Measurements from ENCODE around the gene WHRN. TPM values are rescaled to one million over a fixed set of nuclear protein-coding genes. Genes with fewer than 3 reads are reported as not detected.

The WHRN gene
- total RNA-seq, 4 donors from 2014 or later, result 5.4 to 23.6 (median 8.5) TPM

DNA sequence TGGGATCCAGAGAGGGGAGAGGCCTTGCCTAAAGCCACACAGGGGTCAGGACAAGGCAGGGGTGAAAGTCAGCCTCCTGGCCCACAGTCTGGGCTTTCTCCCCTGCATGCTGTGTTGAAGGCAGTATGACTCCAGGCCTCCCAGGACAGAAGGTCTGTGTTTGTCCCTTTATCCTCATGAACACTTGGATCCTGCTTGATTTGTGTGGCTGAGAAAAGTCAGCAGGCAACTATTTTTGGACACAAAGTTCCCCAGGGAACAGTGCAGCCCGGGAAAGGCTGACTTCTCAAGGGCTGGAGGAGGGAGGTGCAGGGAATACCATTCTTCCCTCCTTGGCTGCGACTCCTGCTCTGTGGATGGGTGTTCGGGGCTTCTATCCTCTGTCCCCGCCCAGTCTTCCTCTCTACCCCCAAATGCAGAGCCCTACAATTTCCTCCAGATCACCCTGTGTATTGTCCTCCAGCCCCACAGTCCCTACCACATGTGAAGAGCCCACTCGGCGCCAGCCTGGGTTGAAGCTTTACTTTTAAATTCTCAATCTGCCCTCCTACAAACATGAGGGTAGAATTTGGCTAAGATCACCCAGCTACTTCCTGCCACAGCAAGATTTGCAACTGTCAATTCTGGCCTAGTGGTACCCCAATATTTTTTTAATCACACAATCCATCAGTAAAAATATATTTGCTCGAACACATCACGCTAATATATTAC, 121.6 kb downstream of the WHRN start:
- Histone ChIP-seq H3K4me3 (peak overlapping the region in 1 of 4 donors; percentile 24), H3K27ac (peak overlapping the region; percentile 86 to 91 (median 90)), H3K36me3 (peaks cover 0 to 17% (median 8%) of the 10 kb centered on the region in 4 donors), H3K4me1 (peaks cover 30 to 63% (median 53%) of the 10 kb centered on the region in 4 donors), H3K9me3 (no peaks in the 10 kb centered on the region), H3K27me3 (no peaks in the 10 kb centered on the region)
- no peak for DNase-seq
- WGBS, 2 donors (ENCODE audit: low coverage in 1 of 2), result 57 to 100% methylated on average over 2 to 8 of the region's 8 CpGs
- in situ Hi-C loops (cut with MboI; ENCODE audit: low pct_ligation_motif_present in 1 of 4, low pct_unique_long_range_greater_than_20kb in 1 of 4, low sequenced_read_pairs in 3 of 4), result no loop called here
- no peak for TF ChIP-seq POLR2A (IDR thresholded peaks at IDR 0.05)
- no peak for TF ChIP-seq POLR2AphosphoS5 (IDR thresholded peaks at IDR 0.05)
- TF ChIP-seq, protein P1, sequence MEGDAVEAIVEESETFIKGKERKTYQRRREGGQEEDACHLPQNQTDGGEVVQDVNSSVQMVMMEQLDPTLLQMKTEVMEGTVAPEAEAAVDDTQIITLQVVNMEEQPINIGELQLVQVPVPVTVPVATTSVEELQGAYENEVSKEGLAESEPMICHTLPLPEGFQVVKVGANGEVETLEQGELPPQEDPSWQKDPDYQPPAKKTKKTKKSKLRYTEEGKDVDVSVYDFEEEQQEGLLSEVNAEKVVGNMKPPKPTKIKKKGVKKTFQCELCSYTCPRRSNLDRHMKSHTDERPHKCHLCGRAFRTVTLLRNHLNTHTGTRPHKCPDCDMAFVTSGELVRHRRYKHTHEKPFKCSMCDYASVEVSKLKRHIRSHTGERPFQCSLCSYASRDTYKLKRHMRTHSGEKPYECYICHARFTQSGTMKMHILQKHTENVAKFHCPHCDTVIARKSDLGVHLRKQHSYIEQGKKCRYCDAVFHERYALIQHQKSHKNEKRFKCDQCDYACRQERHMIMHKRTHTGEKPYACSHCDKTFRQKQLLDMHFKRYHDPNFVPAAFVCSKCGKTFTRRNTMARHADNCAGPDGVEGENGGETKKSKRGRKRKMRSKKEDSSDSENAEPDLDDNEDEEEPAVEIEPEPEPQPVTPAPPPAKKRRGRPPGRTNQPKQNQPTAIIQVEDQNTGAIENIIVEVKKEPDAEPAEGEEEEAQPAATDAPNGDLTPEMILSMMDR (IDR thresholded peaks at IDR 0.05), result no peak
- no peak for TF ChIP-seq EP300 (IDR thresholded peaks at IDR 0.05; ENCODE audit: low read depth)
- intact Hi-C loops (cut with DNase I; ENCODE audit: low total_unique reads), result no loop called here

DNA sequence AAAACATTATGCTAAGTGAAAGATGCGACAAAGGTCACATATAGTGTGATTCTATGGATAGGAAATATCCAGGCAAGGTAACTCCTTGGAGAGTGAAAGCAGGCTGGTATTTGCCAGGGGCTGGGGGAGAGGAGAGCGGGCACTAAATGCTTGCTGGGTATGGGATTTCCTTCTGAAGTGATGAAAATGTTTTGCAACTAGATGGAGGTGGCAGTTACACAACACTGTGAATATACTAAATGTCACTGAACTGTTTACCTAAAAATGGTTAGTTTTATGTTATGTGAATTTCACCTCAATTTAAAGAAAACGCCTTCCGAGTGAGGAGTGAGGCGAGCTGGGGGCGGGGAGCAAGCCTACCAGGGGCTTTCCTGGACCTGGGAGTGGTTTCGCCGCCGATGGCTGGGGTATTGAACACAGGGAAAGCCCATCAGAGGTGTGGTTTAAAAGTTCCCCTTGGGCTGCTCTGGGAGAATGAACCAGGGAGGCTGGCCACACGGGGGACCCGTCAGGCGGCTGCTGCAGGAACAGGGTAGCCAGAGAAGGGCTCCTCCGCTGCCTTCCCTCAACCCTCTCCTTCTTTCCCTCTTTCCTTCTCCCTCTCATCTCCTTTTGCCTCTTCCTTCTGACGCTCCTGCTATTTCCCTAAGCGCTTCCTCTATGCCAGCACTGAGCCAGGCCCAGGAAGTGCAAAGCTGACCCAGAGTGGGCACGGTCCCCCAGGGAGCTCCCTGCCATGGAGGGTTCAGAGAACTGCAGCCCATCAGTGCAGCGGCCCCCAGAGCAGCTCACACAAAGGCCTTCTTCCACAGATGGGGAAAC, 122.4 kb downstream of the WHRN start:
- no peaks in the 10 kb centered on the region for H3K27me3 ChIP-seq
- in situ Hi-C loops (cut with MboI; ENCODE audit: low pct_ligation_motif_present in 1 of 4, low pct_unique_long_range_greater_than_20kb in 1 of 4, low sequenced_read_pairs in 3 of 4) (no loop called here), intact Hi-C loops (cut with DNase I; ENCODE audit: low total_unique reads) (no loop called here)
- WGBS, 2 donors (ENCODE audit: low coverage in 1 of 2), result 47 to 100% methylated on average over 1 to 17 of the region's 17 CpGs
- no peaks in the 10 kb centered on the region for H3K9me3 ChIP-seq
- H3K36me3 ChIP-seq, result peaks cover 0 to 17% (median 8%) of the 10 kb centered on the region in 4 donors
- peak overlapping the region in 1 of 4 donors; percentile 24 for H3K4me3 ChIP-seq
- no peak for TF ChIP-seq POLR2AphosphoS5 (IDR thresholded peaks at IDR 0.05)
- peak; percentile 48 for DNase-seq
- H3K4me1 ChIP-seq, result peaks cover 23 to 55% (median 46%) of the 10 kb centered on the region in 4 donors
- peak overlapping the region; percentile 86 to 91 (median 90) for H3K27ac ChIP-seq

DNA sequence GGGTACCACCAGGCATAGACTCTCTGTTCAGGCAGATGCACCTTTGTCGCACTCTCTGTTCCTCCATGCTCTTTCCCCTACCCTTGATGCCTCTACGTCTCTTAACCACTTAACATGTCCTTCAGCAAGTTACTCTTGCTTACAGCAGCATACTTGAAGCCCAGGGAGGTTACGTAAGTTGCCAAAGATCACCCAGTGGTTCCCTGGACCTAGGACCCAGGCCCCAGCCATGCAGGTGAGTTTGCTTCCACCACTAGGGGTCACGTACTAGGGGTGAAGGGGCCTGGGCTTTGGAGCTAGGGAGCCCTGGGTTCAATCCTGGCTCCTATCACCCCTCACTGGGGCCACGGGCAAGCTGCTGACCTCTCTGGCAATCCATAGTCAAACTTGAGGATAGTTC, 126.4 kb downstream of the WHRN start:
- no peak overlapping the region for H3K4me3 ChIP-seq
- no peaks in the 10 kb centered on the region for H3K27me3 ChIP-seq
- TF ChIP-seq EP300 (IDR thresholded peaks at IDR 0.05; ENCODE audit: low read depth), result no peak
- TF ChIP-seq, protein P1 (IDR thresholded peaks at IDR 0.05), result no peak
- no peak for TF ChIP-seq POLR2AphosphoS5 (IDR thresholded peaks at IDR 0.05)
- TF ChIP-seq POLR2A (IDR thresholded peaks at IDR 0.05), result no peak
- 89 to 100% methylated on average over 1 to 5 of the region's 5 CpGs for WGBS, 2 donors (ENCODE audit: low coverage in 1 of 2)
- in situ Hi-C loops (cut with MboI; ENCODE audit: low pct_ligation_motif_present in 1 of 4, low pct_unique_long_range_greater_than_20kb in 1 of 4, low sequenced_read_pairs in 3 of 4), result no loop called here
- no peak for DNase-seq
- H3K4me1 ChIP-seq, result peaks cover 7 to 18% (median 10%) of the 10 kb centered on the region in 4 donors
- H3K9me3 ChIP-seq, result no peaks in the 10 kb centered on the region
- intact Hi-C loops (cut with DNase I; ENCODE audit: low total_unique reads), result no loop called here
- peaks cover 0 to 28% (median 8%) of the 10 kb centered on the region in 4 donors for H3K36me3 ChIP-seq
- no peak overlapping the region for H3K27ac ChIP-seq

DNA sequence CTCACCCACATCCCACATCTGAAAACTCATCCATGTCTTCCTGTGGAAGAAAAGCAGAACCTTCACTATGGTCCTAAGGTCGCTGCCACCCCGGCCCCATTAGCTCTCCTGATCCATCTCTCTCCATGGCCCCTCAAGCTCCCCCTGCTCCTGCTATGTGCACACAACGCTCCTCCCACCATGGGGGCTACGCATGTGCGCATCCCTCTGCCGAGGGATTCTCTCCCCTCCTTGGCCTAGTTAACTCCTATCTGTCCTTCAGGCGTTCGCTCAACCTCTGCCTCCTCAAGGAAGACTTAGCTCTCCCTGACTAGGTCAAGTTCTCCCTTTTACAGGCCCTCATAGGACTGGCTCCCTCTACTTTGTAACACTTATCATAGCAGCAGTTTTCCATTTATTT, 127.3 kb downstream of the WHRN start:
- no peak for DNase-seq
- Histone ChIP-seq H3K27me3 (no peaks in the 10 kb centered on the region), H3K9me3 (no peaks in the 10 kb centered on the region), H3K36me3 (peaks cover 0 to 28% (median 8%) of the 10 kb centered on the region in 4 donors), H3K4me1 (peaks cover under 1 to 10% (median 6%) of the 10 kb centered on the region in 4 donors), H3K4me3 (no peak overlapping the region), H3K27ac (no peak overlapping the region)
- no peak for TF ChIP-seq POLR2A (IDR thresholded peaks at IDR 0.05)
- TF ChIP-seq, protein P1 (IDR thresholded peaks at IDR 0.05), result no peak
- TF ChIP-seq EP300 (IDR thresholded peaks at IDR 0.05; ENCODE audit: low read depth), result no peak
- no peak for TF ChIP-seq POLR2AphosphoS5 (IDR thresholded peaks at IDR 0.05)
- intact Hi-C loops (cut with DNase I; ENCODE audit: low total_unique reads), result no loop called here
- in situ Hi-C loops (cut with MboI; ENCODE audit: low pct_ligation_motif_present in 1 of 4, low pct_unique_long_range_greater_than_20kb in 1 of 4, low sequenced_read_pairs in 3 of 4), result no loop called here
- 89 to 96% methylated on average over 4 to 8 of the region's 8 CpGs for WGBS, 2 donors (ENCODE audit: low coverage in 1 of 2)

Measured in transverse colon (tissue), 4 donors.